ENCODE measurements around the gene C14orf180. TPM values are rescaled to one million over a fixed set of nuclear protein-coding genes. Genes with fewer than 3 reads are reported as not detected.

The C14orf180 gene
- total and polyA plus RNA-seq, 3 experiments from 2014 or later = not detected

GRCh38 chr14:104595116-104595675 lies 15.6 kb downstream of the C14orf180 start:
- Mint-ChIP-seq H3K4me1 (no peaks in the 10 kb centered on the region), H3K27ac (no peak overlapping the region), H3K36me3 (no peaks in the 10 kb centered on the region), H3K9me3 (no peaks in the 10 kb centered on the region), H3K27me3 (peaks cover 7 to 27% of the 10 kb centered on the region in 2 donors), H3K4me3 (no peak overlapping the region)
- Histone ChIP-seq H3K4me3 (ENCODE audit: low read length) (no peak overlapping the region), H3K9me3 (ENCODE audit: low read length) (no peaks in the 10 kb centered on the region), H3K36me3 (ENCODE audit: insufficient read depth, low read length) (no peaks in the 10 kb centered on the region), H3K4me1 (ENCODE audit: insufficient read depth, low read length) (no peaks in the 10 kb centered on the region), H3K27me3 (ENCODE audit: insufficient read depth, low read length, poor library complexity, severe bottlenecking) (no peaks in the 10 kb centered on the region), H3K27ac (ENCODE audit: low read depth, low read length) (no peak overlapping the region)
- DNase-seq = peak in 1 of 5 donors; percentile 31
- ChIA-PET CTCF (no interaction called here), POLR2A (no interaction called here)

- Histone ChIP-seq H3K27ac (ENCODE audit: low read depth, low read length) (no peak overlapping the region), H3K4me1 (ENCODE audit: insufficient read depth, low read length) (no peaks in the 10 kb centered on the region), H3K27me3 (ENCODE audit: insufficient read depth, low read length, poor library complexity, severe bottlenecking) (no peaks in the 10 kb centered on the region), H3K36me3 (ENCODE audit: insufficient read depth, low read length) (no peaks in the 10 kb centered on the region), H3K9me3 (ENCODE audit: low read length) (no peaks in the 10 kb centered on the region), H3K4me3 (ENCODE audit: low read length) (no peak overlapping the region)
- H3K9me3 Mint-ChIP-seq = no peaks in the 10 kb centered on the region
- CTCF ChIA-PET = no interaction called here
- H3K27me3 Mint-ChIP-seq = peaks cover 10 to 35% of the 10 kb centered on the region in 2 donors
- POLR2A ChIA-PET = no interaction called here
- H3K4me1 Mint-ChIP-seq = peaks cover 0 to 3% (median 0%) of the 10 kb centered on the region in 3 donors
- no peak for DNase-seq
- no peaks in the 10 kb centered on the region for H3K36me3 Mint-ChIP-seq
- H3K4me3 Mint-ChIP-seq = no peak overlapping the region
- no peak overlapping the region for H3K27ac Mint-ChIP-seq
Observed at GRCh38 chr14:104595911-104596450, 16.4 kb downstream of the C14orf180 start.

GRCh38 chr14:104596451-104596918 lies 16.9 kb downstream of the C14orf180 start:
- DNase-seq = peak in 1 of 5 donors; percentile 18
- Mint-ChIP-seq H3K36me3 (no peaks in the 10 kb centered on the region), H3K9me3 (no peaks in the 10 kb centered on the region), H3K4me1 (peaks cover 0 to 3% (median 0%) of the 10 kb centered on the region in 3 donors), H3K27ac (no peak overlapping the region), H3K27me3 (peaks cover 13 to 40% of the 10 kb centered on the region in 2 donors), H3K4me3 (no peak overlapping the region)
- H3K36me3 ChIP-seq (ENCODE audit: insufficient read depth, low read length) = no peaks in the 10 kb centered on the region
- H3K4me3 ChIP-seq (ENCODE audit: low read length) = no peak overlapping the region
- H3K27ac ChIP-seq (ENCODE audit: low read depth, low read length) = no peak overlapping the region
- no peaks in the 10 kb centered on the region for H3K27me3 ChIP-seq (ENCODE audit: insufficient read depth, low read length, poor library complexity, severe bottlenecking)
- H3K4me1 ChIP-seq (ENCODE audit: insufficient read depth, low read length) = no peaks in the 10 kb centered on the region
- no peaks in the 10 kb centered on the region for H3K9me3 ChIP-seq (ENCODE audit: low read length)
- CTCF ChIA-PET = no interaction called here
- POLR2A ChIA-PET = no interaction called here

- CTCF ChIA-PET = no interaction called here
- POLR2A ChIA-PET = no interaction called here
- H3K36me3 Mint-ChIP-seq = no peaks in the 10 kb centered on the region
- no peaks in the 10 kb centered on the region for H3K9me3 Mint-ChIP-seq
- H3K4me3 ChIP-seq (ENCODE audit: low read length) = no peak overlapping the region
- no peaks in the 10 kb centered on the region for H3K9me3 ChIP-seq (ENCODE audit: low read length)
- H3K27me3 ChIP-seq (ENCODE audit: insufficient read depth, low read length, poor library complexity, severe bottlenecking) = no peaks in the 10 kb centered on the region
- H3K27ac Mint-ChIP-seq = no peak overlapping the region
- no peaks in the 10 kb centered on the region for H3K4me1 ChIP-seq (ENCODE audit: insufficient read depth, low read length)
- no peak overlapping the region for H3K4me3 Mint-ChIP-seq
- peaks cover 0 to 3% (median 0%) of the 10 kb centered on the region in 3 donors for H3K4me1 Mint-ChIP-seq
- no peak overlapping the region for H3K27ac ChIP-seq (ENCODE audit: low read depth, low read length)
- H3K27me3 Mint-ChIP-seq = peaks cover 14 to 41% of the 10 kb centered on the region in 2 donors
- DNase-seq = peak in 1 of 5 donors; percentile 32
- H3K36me3 ChIP-seq (ENCODE audit: insufficient read depth, low read length) = no peaks in the 10 kb centered on the region
Observed at GRCh38 chr14:104596927-104597351, 17.4 kb downstream of the C14orf180 start.

GRCh38 chr14:104597576-104597975 lies 18.0 kb downstream of the C14orf180 start:
- Histone ChIP-seq H3K9me3 (ENCODE audit: low read length) (no peaks in the 10 kb centered on the region), H3K4me1 (ENCODE audit: insufficient read depth, low read length) (no peaks in the 10 kb centered on the region), H3K27me3 (ENCODE audit: insufficient read depth, low read length, poor library complexity, severe bottlenecking) (no peaks in the 10 kb centered on the region), H3K27ac (ENCODE audit: low read depth, low read length) (no peak overlapping the region), H3K36me3 (ENCODE audit: insufficient read depth, low read length) (no peaks in the 10 kb centered on the region), H3K4me3 (ENCODE audit: low read length) (no peak overlapping the region)
- Mint-ChIP-seq H3K9me3 (no peaks in the 10 kb centered on the region), H3K27me3 (peaks cover 15 to 41% of the 10 kb centered on the region in 2 donors), H3K36me3 (no peaks in the 10 kb centered on the region), H3K27ac (no peak overlapping the region), H3K4me3 (no peak overlapping the region), H3K4me1 (peaks cover 0 to 3% (median 0%) of the 10 kb centered on the region in 3 donors)
- ChIA-PET POLR2A (no interaction called here), CTCF (no interaction called here)
- peak in 1 of 5 donors; percentile 36 for DNase-seq

DNA sequence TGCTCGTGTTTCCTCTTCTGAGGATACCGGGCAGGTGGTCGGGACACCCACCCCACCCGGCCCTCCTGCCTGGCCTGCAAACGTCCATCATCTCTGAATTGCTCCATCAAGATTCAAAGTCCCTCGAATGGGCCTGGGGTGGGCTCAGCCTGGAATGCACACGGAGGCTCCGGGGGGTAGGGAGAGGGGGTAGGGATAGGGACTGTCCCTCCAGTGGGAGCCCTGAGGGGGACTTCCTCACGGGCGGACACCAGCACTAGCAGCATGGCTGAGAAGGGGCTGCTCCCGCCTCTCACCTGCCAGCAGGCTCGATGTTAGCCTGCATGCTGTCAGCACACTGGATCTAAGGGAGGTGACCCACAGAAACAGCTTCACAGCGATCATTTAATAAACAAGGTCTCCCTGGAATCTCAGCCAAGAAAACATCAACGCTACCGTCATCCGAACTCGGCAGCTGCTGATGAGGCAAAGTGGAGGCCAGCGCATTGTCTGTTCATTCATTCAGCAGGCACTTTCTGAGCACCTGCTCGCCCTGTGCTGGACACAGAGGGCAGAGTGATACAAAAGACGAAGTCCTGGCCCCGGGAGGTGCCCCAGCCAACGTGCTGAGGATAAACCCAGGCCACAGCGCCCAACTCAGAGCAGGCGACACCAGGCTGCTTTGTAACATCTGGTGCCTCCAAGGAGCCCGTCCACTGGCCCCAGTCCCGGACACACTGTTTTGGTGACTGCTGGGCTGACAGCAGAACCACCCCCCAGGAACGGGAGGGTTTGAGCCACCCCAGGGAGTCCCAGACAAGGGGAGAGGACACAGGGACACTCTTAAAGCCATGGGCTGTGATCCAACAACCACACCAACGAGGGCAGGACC lies 18.7 kb downstream of the C14orf180 start:
- peak in 1 of 5 donors; percentile 35 for DNase-seq
- Histone ChIP-seq H3K27me3 (ENCODE audit: insufficient read depth, low read length, poor library complexity, severe bottlenecking) (no peaks in the 10 kb centered on the region), H3K36me3 (ENCODE audit: insufficient read depth, low read length) (no peaks in the 10 kb centered on the region), H3K27ac (ENCODE audit: low read depth, low read length) (no peak overlapping the region), H3K4me3 (ENCODE audit: low read length) (no peak overlapping the region), H3K9me3 (ENCODE audit: low read length) (no peaks in the 10 kb centered on the region), H3K4me1 (ENCODE audit: insufficient read depth, low read length) (no peaks in the 10 kb centered on the region)
- peaks cover 14 to 44% of the 10 kb centered on the region in 2 donors for H3K27me3 Mint-ChIP-seq
- ChIA-PET POLR2A (no interaction called here), CTCF (no interaction called here)
- H3K4me1 Mint-ChIP-seq = peaks cover 0 to 3% (median 0%) of the 10 kb centered on the region in 3 donors
- H3K9me3 Mint-ChIP-seq = no peaks in the 10 kb centered on the region
- no peaks in the 10 kb centered on the region for H3K36me3 Mint-ChIP-seq
- no peak overlapping the region for H3K4me3 Mint-ChIP-seq
- H3K27ac Mint-ChIP-seq = no peak overlapping the region

GRCh38 chr14:104598910-104599273 lies 19.3 kb downstream of the C14orf180 start:
- Mint-ChIP-seq H3K4me1 (peaks cover 0 to 3% (median 0%) of the 10 kb centered on the region in 3 donors), H3K27ac (no peak overlapping the region), H3K4me3 (no peak overlapping the region), H3K9me3 (no peaks in the 10 kb centered on the region), H3K36me3 (no peaks in the 10 kb centered on the region), H3K27me3 (peaks cover 17 to 48% of the 10 kb centered on the region in 2 donors)
- Histone ChIP-seq H3K36me3 (ENCODE audit: insufficient read depth, low read length) (no peaks in the 10 kb centered on the region), H3K4me1 (ENCODE audit: insufficient read depth, low read length) (no peaks in the 10 kb centered on the region), H3K27me3 (ENCODE audit: insufficient read depth, low read length, poor library complexity, severe bottlenecking) (no peaks in the 10 kb centered on the region), H3K4me3 (ENCODE audit: low read length) (no peak overlapping the region), H3K27ac (ENCODE audit: low read depth, low read length) (no peak overlapping the region), H3K9me3 (ENCODE audit: low read length) (no peaks in the 10 kb centered on the region)
- peak in 1 of 5 donors; percentile 26 for DNase-seq
- ChIA-PET POLR2A (no interaction called here), CTCF (no interaction called here)

DNA sequence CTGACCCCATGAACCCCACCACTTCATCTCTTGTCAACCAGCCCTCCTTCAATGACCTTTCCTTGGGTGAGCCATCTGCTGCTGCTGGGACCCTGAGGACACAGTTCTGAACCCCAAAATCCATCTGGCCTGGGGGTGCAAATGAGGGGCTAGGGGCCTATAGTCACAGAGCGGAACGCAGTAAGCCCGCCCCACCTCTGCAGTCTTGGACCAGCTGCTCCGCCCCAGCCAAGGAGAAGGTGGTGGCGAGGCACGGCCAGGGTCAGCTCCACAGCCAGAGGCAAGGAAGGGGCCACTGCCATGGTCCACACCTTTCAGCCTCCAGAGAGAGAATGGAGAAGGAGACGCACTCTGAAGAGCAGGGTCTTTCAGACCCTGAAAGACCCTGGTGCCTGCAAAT lies 19.9 kb downstream of the C14orf180 start:
- no peaks in the 10 kb centered on the region for H3K36me3 ChIP-seq (ENCODE audit: insufficient read depth, low read length)
- Mint-ChIP-seq H3K9me3 (no peaks in the 10 kb centered on the region), H3K4me1 (peaks cover 0 to 3% (median 0%) of the 10 kb centered on the region in 3 donors), H3K36me3 (no peaks in the 10 kb centered on the region), H3K27me3 (peaks cover 19 to 51% of the 10 kb centered on the region in 2 donors), H3K4me3 (no peak overlapping the region), H3K27ac (no peak overlapping the region)
- no peak for DNase-seq
- H3K27me3 ChIP-seq (ENCODE audit: insufficient read depth, low read length, poor library complexity, severe bottlenecking) = no peaks in the 10 kb centered on the region
- no peak overlapping the region for H3K4me3 ChIP-seq (ENCODE audit: low read length)
- POLR2A ChIA-PET = no interaction called here
- H3K27ac ChIP-seq (ENCODE audit: low read depth, low read length) = no peak overlapping the region
- CTCF ChIA-PET = no interaction called here
- H3K4me1 ChIP-seq (ENCODE audit: insufficient read depth, low read length) = no peaks in the 10 kb centered on the region
- H3K9me3 ChIP-seq (ENCODE audit: low read length) = no peaks in the 10 kb centered on the region

All from CD8-positive, alpha-beta memory T cell (primary cell).